Mesenchymal stem cell (in vitro differentiated cells and primary cell): ENCODE results near the gene KCNC1.

Experiments
- DNase-seq: peaks from one replicate; pipeline ENCODE4 v3.0.0-alpha.2; 2013
- H2AFZ ChIP-seq: one replicate; pipeline ENCODE4 v1.6.1; 2013; ENCODE audit warnings: low read depth, mild to moderate bottlenecking, control low read depth, inconsistent platforms, low read length, moderate library complexity
- H2AK5ac ChIP-seq: 2 replicates; pipeline ENCODE4 v1.6.1; 2013; ENCODE audit warnings: low read length, moderate library complexity, mild to moderate bottlenecking, inconsistent platforms; ENCODE audit not compliant: severe bottlenecking
- H2BK120ac ChIP-seq: one replicate; pipeline ENCODE4 v1.6.1; 2013; ENCODE audit warnings: low read depth, mild to moderate bottlenecking, inconsistent platforms, low read length, moderate library complexity
- H2BK12ac ChIP-seq, 2 experiments: one replicate each; pipeline ENCODE4 v1.6.1; 2013; ENCODE audit warnings: inconsistent platforms in 2 of 2, low read length in 2 of 2, mild to moderate bottlenecking in 2 of 2, moderate library complexity in 2 of 2, control low read depth in 1 of 2
- H2BK15ac ChIP-seq: one replicate; pipeline ENCODE4 v1.6.1; 2013; ENCODE audit warnings: mild to moderate bottlenecking, low read depth, inconsistent platforms; ENCODE audit not compliant: poor library complexity, severe bottlenecking
- H2BK5ac ChIP-seq: 2 replicates; pipeline ENCODE4 v1.6.1; 2013; ENCODE audit warnings: low read depth, mild to moderate bottlenecking, low read length, control low read depth, inconsistent platforms; ENCODE audit not compliant: poor library complexity, severe bottlenecking
- H3K14ac ChIP-seq, 2 experiments: one replicate each; pipeline ENCODE4 v1.6.1; 2013; ENCODE audit warnings: inconsistent platforms in 2 of 2, low read length in 2 of 2, control low read depth in 1 of 2, mild to moderate bottlenecking in 1 of 2, moderate library complexity in 1 of 2
- H3K18ac ChIP-seq, 2 experiments: one replicate each; pipeline ENCODE4 v1.6.1; 2013; ENCODE audit warnings: inconsistent platforms in 2 of 2, low read length in 2 of 2, control low read depth in 1 of 2, low read depth in 1 of 2, mild to moderate bottlenecking in 1 of 2
- H3K23ac ChIP-seq, 2 experiments: one replicate each; pipeline ENCODE4 v1.6.1; 2013; ENCODE audit warnings: inconsistent platforms in 2 of 2, low read length in 2 of 2, mild to moderate bottlenecking in 2 of 2, moderate library complexity in 2 of 2, control low read depth in 1 of 2
- H3K27ac ChIP-seq: 2 replicates; pipeline ENCODE4 v1.5.1; 2013; ENCODE audit warnings: mild to moderate bottlenecking, moderate library complexity, low read length, control low read depth, inconsistent platforms; ENCODE audit not compliant: poor library complexity, severe bottlenecking
- H3K27me3 ChIP-seq, 2 experiments: 2 replicates each; pipeline versions ENCODE4 v1.6.1 to v1.7.0; 2013; ENCODE audit warnings: low read length in 2 of 2, mild to moderate bottlenecking in 2 of 2, moderate library complexity in 2 of 2, control low read depth in 1 of 2, inconsistent platforms in 1 of 2; ENCODE audit not compliant: control insufficient read depth in 1 of 2, insufficient read depth in 1 of 2
- H3K36me3 ChIP-seq, 2 experiments: 2 replicates each; pipeline versions ENCODE4 v1.6.1 to v1.7.0; 2013; ENCODE audit warnings: low read length in 2 of 2, control low read depth in 1 of 2, inconsistent platforms in 1 of 2, low read depth in 1 of 2, mild to moderate bottlenecking in 1 of 2; ENCODE audit not compliant: insufficient read depth in 2 of 2, control insufficient read depth in 1 of 2
- H3K4ac ChIP-seq, 2 experiments: one replicate each; pipeline ENCODE4 v1.6.1; 2013; ENCODE audit warnings: inconsistent platforms in 2 of 2, low read length in 2 of 2, mild to moderate bottlenecking in 2 of 2, moderate library complexity in 2 of 2, control low read depth in 1 of 2, low read depth in 1 of 2
- H3K4me1 ChIP-seq: 2 replicates; pipeline ENCODE4 v1.6.1; 2013; ENCODE audit warnings: low read depth, low read length, control low read depth; ENCODE audit not compliant: control insufficient read depth, insufficient read depth
- H3K4me2 ChIP-seq: 2 replicates; pipeline ENCODE4 v1.6.1; 2013; ENCODE audit warnings: low read length, mild to moderate bottlenecking, inconsistent platforms; ENCODE audit not compliant: poor library complexity, severe bottlenecking
- H3K4me3 ChIP-seq, 2 experiments: 2 replicates each; pipeline versions ENCODE4 v1.5.1 to v1.7.0; 2013; ENCODE audit warnings: low read length in 2 of 2, mild to moderate bottlenecking in 2 of 2, control low read depth in 1 of 2, low read depth in 1 of 2; ENCODE audit not compliant: insufficient read depth in 1 of 2
- H3K79me1 ChIP-seq: replicated peaks from 2 replicates; pipeline ENCODE4 v1.6.1; 2013; ENCODE audit warnings: mild to moderate bottlenecking, control low read depth, low read length, inconsistent platforms; ENCODE audit not compliant: poor library complexity, severe bottlenecking
- H3K9ac ChIP-seq: 2 replicates; pipeline ENCODE4 v1.7.0; 2013; ENCODE audit warnings: mild to moderate bottlenecking, low read length, moderate library complexity
- H3K9me3 ChIP-seq: 2 replicates; pipeline ENCODE4 v1.7.0; 2013; ENCODE audit warnings: mild to moderate bottlenecking, low read length; ENCODE audit not compliant: control insufficient read depth
- H4K8ac ChIP-seq: one replicate; pipeline ENCODE4 v1.6.1; 2013; ENCODE audit warnings: inconsistent platforms, mild to moderate bottlenecking, low read length, moderate library complexity
- H4K91ac ChIP-seq: one replicate; pipeline ENCODE4 v1.6.1; 2013; ENCODE audit warnings: mild to moderate bottlenecking, low read length, inconsistent platforms
- WGBS: methylation state at CpG from one replicate; pipeline ENCODE4 v1.1.7; 2013; ENCODE audit warnings: mixed read lengths; 5-methylcytosine and 5-hydroxymethylcytosine counted together

The KCNC1 gene

DNA sequence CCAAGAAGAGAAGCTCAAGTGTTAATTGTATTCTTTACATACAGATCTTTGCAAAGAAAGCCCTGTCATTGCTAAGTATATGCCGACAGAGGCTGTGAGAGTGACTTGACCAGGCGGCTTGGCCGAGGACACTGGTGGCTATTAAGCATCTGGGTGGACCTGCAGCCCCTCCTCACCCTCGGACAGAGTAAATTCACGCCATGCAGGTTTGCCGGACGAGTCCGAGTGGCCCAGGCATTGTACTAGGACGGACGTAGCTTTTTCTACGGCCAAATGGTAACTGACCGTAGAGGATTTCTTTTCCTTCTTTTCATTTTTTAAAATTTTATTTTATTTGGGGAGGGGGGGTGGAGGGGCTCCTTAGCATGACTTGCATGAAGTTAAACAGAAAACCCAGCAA lies 47.0 kb downstream of the KCNC1 start:
- Histone ChIP-seq H3K14ac (no peak overlapping the region), H2AK5ac (no peak overlapping the region), H4K8ac (no peak overlapping the region), H3K27ac (no peak overlapping the region), H3K23ac (no peak overlapping the region), H2BK15ac (no peak overlapping the region), H2BK5ac (no peak overlapping the region), H2BK12ac (no peak overlapping the region), H3K18ac (no peak overlapping the region), H3K9me3 (no peaks in the 10 kb centered on the region), H3K27me3 (peaks cover 0 to 14% of the 10 kb centered on the region in 2 experiments), H3K79me1 (no peaks in the 10 kb centered on the region), H3K4me2 (no peak overlapping the region), H3K9ac (no peak overlapping the region), H4K91ac (no peak overlapping the region), H2AFZ (no peak overlapping the region), H3K4me3 (no peak overlapping the region), H3K36me3 (peaks cover 0 to 2% of the 10 kb centered on the region in 2 experiments), H2BK120ac (no peak overlapping the region), H3K4ac (no peak overlapping the region), H3K4me1 (no peaks in the 10 kb centered on the region)
- WGBS: 90% methylated on average over 10 of the region's 12 CpGs
- DNase-seq: no peak

DNA sequence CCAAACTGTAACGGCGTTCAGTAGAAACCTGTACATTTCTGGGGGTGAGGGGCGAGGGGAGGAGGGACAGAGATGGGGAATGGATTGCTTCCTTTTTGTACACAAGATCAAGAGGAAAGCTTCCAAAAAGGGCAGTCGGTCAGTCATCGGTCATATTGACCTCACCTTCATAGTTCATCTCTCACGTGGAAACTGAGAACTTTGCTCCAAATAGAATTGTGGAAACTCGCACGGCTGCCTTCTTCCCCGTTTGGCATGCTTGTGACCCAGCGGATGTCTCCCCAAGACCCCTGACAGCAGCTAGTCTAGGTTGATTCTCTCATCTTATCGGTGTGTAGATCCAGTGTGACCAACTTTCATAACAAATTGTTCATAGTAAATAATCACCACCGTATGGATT lies 47.6 kb downstream of the KCNC1 start:
- Histone ChIP-seq H3K4me2 (no peak overlapping the region), H2BK5ac (no peak overlapping the region), H2AFZ (no peak overlapping the region), H3K9ac (no peak overlapping the region), H3K27me3 (peaks cover 0 to 14% of the 10 kb centered on the region in 2 experiments), H4K8ac (no peak overlapping the region), H3K4me1 (peaks cover 3% of the 10 kb centered on the region), H2BK15ac (no peak overlapping the region), H2BK120ac (no peak overlapping the region), H3K23ac (no peak overlapping the region), H3K14ac (no peak overlapping the region), H2AK5ac (no peak overlapping the region), H4K91ac (no peak overlapping the region), H3K18ac (no peak overlapping the region), H2BK12ac (no peak overlapping the region), H3K4ac (no peak overlapping the region), H3K36me3 (peaks cover 0 to 2% of the 10 kb centered on the region in 2 experiments), H3K9me3 (no peaks in the 10 kb centered on the region), H3K4me3 (no peak overlapping the region), H3K79me1 (no peaks in the 10 kb centered on the region), H3K27ac (no peak overlapping the region)
- no peak for DNase-seq
- WGBS: 94% methylated on average over 12 of the region's 12 CpGs

DNA sequence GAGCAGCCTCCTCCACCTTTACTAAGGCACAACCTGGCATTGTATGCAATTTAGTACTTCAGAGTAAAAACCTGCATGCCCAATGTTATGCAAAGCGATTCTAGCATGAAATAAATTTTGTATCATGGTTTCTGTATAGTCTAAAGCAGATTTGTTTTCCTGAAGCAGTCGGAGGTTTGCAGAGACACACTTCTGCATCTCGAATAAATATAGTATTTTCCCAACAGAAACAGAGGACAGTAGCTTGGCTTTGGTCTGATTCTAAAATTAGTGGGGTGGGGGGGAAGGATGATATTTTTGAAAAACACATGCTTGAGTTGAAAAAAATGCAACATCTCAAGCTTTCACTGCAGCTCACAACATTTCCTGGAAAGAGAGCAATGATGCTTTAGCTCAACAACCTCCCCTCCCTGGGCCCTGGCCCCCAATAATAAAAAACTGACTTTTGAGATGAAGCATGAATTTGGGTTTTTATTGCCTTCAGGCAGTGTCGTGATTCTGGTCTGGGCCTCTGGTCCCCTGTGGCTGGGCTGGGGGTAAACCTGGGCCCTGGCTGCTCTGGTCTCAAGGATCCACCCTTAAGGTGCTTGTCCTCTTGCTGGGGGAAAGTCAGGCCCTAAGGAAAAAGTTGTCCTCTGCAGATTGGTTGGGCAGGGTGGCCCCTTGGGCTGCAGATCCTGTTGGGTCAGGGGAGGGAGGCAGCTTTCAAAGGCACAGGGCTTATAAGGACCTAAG lies 48.2 kb downstream of the KCNC1 start:
- no peak overlapping the region for H2BK5ac ChIP-seq
- H3K23ac ChIP-seq: no peak overlapping the region
- peaks cover 0 to 14% of the 10 kb centered on the region in 2 experiments for H3K27me3 ChIP-seq
- H3K4me1 ChIP-seq: peaks cover 4% of the 10 kb centered on the region
- 81% methylated on average over 4 of the region's 4 CpGs for WGBS
- no peaks in the 10 kb centered on the region for H3K79me1 ChIP-seq
- no peaks in the 10 kb centered on the region for H3K9me3 ChIP-seq
- H4K8ac ChIP-seq: no peak overlapping the region
- H2BK12ac ChIP-seq: no peak overlapping the region
- H3K4me2 ChIP-seq: no peak overlapping the region
- no peak overlapping the region for H2BK15ac ChIP-seq
- H3K14ac ChIP-seq: no peak overlapping the region
- no peak overlapping the region for H2AK5ac ChIP-seq
- H3K4ac ChIP-seq: no peak overlapping the region
- no peak for DNase-seq
- no peak overlapping the region for H3K9ac ChIP-seq
- H3K18ac ChIP-seq: no peak overlapping the region
- H3K27ac ChIP-seq: no peak overlapping the region
- no peak overlapping the region for H3K4me3 ChIP-seq
- no peak overlapping the region for H2BK120ac ChIP-seq
- peaks cover 0 to 2% of the 10 kb centered on the region in 2 experiments for H3K36me3 ChIP-seq
- no peak overlapping the region for H2AFZ ChIP-seq
- H4K91ac ChIP-seq: no peak overlapping the region

DNA sequence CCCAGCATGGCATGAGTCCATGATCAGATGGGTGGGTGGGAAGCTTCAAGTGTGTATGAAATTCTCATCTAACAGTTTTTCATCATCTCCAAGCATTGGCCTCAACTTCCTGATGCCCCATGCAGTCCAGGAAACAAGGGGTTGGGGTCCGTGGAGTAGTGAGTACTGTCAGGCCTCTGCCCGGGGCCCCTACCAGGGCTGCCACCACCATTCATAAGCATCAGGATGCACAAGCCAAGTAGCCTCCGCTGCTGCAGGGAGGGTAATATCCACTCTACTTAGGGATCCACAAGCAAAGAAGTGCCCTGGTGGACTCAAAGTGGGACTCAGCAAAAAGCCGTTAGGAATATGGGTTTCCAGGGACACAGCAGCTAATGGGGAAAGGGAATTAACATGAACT lies 49.3 kb downstream of the KCNC1 start:
- H2BK15ac ChIP-seq: no peak overlapping the region
- 88% methylated on average over 4 of the region's 4 CpGs for WGBS
- no peaks in the 10 kb centered on the region for H3K9me3 ChIP-seq
- no peak overlapping the region for H3K14ac ChIP-seq
- H3K23ac ChIP-seq: no peak overlapping the region
- H4K91ac ChIP-seq: no peak overlapping the region
- no peak overlapping the region for H3K27ac ChIP-seq
- no peak overlapping the region for H2AFZ ChIP-seq
- no peak overlapping the region for H2AK5ac ChIP-seq
- H2BK5ac ChIP-seq: no peak overlapping the region
- peaks cover 4% of the 10 kb centered on the region for H3K4me1 ChIP-seq
- no peak overlapping the region for H3K4me3 ChIP-seq
- no peak overlapping the region for H3K18ac ChIP-seq
- no peak overlapping the region for H3K4me2 ChIP-seq
- H3K9ac ChIP-seq: no peak overlapping the region
- no peak overlapping the region for H2BK120ac ChIP-seq
- no peak overlapping the region for H2BK12ac ChIP-seq
- no peak overlapping the region for H3K4ac ChIP-seq
- DNase-seq: no peak
- peaks cover 0 to 14% of the 10 kb centered on the region in 2 experiments for H3K27me3 ChIP-seq
- peaks cover 0 to 2% of the 10 kb centered on the region in 2 experiments for H3K36me3 ChIP-seq
- H3K79me1 ChIP-seq: no peaks in the 10 kb centered on the region
- no peak overlapping the region for H4K8ac ChIP-seq
